GM21576 (cell line): ENCODE measurements around the gene KRTAP22-2.

Source experiments
- ATAC-seq: cut with Tn5 transposase; IDR thresholded peaks from one replicate; pipeline ENCODE4 v1.9.1; 2021; ENCODE audit warnings: mild to moderate bottlenecking, moderate library complexity; ENCODE audit not compliant: unreplicated experiment

KRTAP22-2 gene

DNA sequence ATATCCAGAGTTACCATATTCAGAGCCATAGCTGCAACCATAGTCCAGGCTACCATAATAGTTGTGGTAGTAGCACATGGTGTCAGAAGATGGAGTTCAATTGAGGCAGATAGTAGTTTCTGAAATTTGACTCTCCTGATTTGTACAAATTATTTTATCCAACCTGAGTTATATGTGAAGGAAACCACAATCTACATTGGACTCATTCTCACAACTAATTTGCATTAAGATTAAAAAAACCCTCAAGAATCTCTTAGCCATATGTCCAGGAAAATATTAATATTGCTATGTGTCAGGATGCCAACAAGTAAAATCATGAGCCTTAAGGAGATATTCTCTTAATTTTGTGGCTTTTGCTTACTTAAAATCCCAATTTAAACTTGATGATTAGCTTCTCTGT, at the start of gene KRTAP22-2:
Gene KRTAP22-2 (minus strand): TSS at position 101 of the 400 bp plus-strand sequence.
- ATAC-seq: no peak

DNA sequence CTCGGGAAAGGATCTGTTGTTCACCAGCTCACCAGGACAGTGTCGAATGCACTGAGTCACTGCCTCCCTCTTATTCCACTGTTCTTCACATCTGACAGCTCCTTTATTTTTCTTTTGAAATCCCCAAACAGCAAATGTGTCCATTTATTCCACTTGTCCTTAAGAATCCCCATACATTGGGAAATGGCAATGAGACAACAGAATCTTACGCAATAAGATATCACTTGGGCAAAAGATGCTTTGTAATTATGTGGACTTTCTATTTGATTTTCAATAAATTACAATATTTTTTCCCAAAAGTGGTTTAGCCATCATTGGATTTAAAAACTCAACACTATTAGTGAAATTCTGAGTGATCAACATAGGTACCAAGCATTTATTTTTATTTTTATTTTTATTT, 48.5 kb upstream of the KRTAP22-2 start:
- no peak for ATAC-seq

DNA sequence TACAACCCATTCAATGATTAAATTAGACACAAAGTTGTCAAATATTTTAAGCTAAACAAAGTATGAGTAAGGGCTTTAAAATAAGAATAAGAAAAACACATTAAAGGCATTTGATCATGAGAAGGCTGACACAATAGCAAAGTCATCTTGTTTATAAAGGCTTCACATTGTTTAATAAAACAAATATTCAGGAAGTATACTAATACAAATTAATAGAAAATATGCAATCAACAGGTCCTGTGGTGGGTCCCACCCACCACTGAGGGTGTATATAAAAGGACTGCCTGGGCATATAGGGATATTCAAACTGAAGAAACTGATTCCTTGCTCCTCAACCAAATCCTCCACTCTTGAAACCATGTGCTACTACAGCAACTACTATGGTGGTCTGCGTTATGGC, 44.7 kb upstream of the KRTAP22-2 start, which contains the start of gene KRTAP20-2:
Gene KRTAP20-2 (plus strand): TSS at position 301 of the 400 bp plus-strand sequence. CDS start 58 bp downstream, at position 359.
- no peak for ATAC-seq

DNA sequence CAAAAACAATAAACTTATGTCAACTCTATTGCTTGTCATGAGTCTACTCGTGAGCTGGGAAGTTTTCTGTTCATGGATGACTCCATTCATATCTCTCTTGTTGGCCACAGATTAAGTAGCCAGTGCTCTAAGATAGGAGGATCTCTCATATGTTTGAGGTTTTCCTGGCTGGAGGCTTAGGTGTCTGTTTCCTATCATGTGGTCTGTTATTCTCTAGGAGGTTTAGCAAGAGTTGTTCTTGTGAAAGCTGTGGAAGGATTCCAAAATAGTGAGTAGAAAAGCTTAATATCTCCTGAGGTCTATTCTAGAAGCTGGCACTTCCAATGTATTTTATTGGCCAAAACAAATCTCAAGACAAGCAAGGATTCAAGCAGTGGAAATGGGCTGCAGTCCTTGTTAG, 39.0 kb upstream of the KRTAP22-2 start:
- ATAC-seq: no peak

DNA sequence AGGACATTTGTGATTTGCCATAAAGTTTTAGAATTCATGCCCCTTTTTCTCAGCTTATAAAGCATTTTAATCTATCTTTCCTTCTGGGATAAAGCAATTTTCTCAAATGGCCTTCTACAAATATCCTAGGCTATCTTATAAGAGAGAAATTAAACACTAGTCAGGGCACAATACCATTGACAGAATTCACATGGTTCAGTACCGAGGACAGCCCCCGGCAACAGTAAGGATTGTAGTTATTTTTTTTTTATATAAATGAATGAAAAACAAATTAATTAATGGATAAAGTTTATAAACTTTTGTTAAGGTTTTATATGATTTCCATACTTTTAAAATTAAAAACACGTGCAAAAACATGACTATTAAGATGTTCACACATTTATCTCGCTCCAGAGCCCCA, 37.9 kb upstream of the KRTAP22-2 start:
- no peak for ATAC-seq

DNA sequence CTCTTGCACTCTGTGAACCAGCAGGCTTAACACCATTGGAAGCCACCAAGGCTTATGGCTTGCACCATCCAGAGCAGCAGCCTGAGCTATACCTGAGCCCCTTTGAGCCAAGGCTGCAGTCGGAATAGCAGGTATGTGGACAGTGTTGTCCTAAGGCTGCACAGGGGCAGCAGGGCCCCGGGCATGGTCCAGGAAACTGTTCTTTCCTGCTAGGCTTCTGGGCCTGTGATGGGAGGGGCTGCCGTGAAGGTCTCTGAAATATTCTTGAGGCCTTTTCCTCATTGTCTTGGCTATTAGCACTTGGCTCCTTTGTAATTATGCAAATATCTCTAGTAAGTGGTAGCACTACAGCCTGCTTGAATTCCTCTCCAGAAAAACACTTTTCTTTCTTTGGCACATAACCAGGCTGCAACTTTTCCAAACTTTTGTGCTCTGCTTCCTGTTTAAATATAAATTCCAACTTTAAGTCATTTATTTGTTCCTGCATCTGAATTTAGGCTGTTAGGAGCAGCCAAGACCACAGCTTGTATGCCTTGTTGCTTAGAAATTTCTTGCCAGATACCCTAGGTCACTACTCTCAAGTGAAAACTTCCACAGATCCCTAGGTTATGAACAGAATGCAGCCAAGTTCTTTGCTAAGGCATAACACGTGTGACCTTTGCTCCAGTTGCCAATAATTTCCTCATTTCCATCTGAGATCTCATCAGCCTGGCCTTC, 35.4 kb upstream of the KRTAP22-2 start:
- ATAC-seq: no peak

DNA sequence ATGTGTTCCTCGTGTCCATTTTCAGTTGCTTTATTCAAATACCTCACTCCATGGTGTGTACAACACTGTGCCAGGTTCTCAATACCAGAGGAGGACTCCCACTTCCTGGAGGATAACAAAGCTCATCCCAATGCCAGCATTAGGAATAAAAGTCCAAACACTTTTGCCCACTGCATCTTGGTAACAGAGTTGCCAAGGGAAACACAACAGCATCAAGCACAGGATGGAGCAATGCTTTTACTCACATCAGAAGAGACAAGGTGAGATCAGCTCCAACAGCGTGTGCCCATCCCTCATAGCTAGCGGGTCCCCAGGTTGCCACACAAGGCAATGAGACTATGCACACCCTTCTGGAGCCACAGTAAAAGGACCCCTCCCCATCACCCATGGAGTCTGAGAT, 33.2 kb upstream of the KRTAP22-2 start:
- ATAC-seq: no peak

DNA sequence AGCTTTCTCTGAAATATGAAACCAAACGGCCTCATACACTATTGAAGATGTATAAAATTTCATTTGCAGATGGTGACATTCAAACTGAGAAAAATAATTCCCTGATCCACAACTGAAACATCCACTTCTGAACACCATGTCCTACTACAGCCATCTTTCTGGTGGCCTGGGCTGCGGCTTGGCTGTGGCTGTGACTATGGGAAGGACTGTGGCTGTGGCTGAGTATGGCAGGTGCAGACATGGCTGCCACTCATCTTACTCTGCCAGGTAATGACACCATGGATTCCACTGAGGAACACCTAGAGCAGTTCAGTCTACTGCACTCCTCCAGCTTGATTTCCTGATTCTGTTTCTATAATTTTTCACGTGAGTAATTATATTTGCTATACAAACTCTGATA, 30.3 kb upstream of the KRTAP22-2 start, which contains the start of gene KRTAP20-4:
Gene KRTAP20-4 (plus strand): TSS at position 106 of the 400 bp plus-strand sequence.
- ATAC-seq: no peak

DNA sequence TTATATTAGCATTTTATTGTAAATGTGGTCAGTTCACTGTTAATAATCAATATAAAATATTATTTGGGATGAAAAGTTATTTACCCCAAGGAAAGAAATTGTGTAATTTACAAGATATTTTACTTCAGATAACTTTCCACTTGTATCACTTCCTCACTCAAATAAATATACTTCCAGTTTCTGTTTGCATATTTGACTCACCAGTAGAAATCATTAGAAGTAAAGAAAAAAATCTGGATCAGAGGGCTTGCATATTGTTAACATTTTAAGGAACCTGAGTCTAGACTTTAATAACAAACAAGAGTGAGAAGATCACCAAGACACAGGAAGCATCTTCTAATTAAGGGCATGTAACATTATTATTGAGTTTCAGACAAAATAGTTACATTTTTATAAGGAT, 29.9 kb upstream of the KRTAP22-2 start:
- no peak for ATAC-seq

DNA sequence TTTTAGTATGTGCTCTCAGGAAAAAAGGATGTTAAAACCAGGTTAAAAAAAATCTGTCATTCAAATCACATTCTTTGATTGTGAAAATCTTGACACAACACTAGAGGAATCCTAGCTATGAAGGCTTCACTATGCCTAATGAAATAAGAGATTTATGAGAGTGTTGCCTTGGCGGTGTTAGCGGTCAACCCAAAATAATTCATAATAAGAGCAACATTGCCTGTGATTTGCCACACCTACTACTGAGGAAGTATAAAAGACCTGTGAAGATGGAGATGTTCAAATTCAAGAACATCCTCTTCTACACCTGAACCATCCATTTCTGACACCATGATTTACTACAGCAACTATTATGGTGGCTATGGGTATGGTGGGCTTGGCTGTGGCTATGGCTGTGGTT, 25.9 kb upstream of the KRTAP22-2 start, which contains the start of gene KRTAP20-1:
Gene KRTAP20-1 (plus strand): TSS at position 301 of the 400 bp plus-strand sequence. CDS start 30 bp downstream, at position 331.
- ATAC-seq: no peak

DNA sequence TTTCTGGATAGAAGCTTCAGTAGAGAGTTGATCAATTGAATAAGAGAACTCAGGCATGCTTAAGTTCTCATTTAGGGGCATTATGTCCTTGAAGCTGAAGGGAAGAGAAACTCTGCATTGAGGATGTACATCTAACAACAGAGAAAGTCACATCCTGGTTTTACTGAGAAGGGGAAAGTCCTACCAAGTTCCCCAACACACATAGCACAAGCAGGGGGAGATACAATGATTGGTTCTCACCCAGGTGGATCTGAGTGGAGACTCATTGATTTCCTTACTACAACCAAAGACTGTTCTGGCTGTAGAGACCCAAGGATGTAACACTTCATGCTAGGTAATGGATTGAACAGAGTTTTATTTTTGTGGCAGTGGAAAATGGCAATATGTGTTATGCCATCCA, 25.0 kb upstream of the KRTAP22-2 start:
- ATAC-seq: no peak

DNA sequence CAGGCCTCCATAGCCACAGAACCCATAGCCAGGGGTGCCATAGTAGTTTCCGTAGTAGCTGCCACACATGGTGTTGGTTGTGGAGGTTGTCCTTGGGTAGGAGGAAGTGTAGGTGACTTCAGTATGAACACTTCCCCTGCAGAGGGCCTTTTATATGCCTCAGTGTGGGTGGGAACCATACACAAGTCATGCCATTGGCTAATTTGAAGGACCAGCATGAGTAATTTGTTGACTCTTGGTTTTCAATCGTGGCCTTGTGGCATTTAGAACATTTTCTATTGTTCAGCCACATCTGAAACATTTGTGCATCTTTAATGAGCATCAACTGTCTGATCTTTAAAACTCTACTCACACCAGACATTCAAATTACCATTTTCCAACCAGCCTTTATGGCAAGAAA, 23.6 kb upstream of the KRTAP22-2 start, which contains the start of gene KRTAP6-1:
Gene KRTAP6-1 (minus strand): TSS at position 95 of the 400 bp plus-strand sequence. CDS start 26 bp downstream, at position 69.
- ATAC-seq: no peak

DNA sequence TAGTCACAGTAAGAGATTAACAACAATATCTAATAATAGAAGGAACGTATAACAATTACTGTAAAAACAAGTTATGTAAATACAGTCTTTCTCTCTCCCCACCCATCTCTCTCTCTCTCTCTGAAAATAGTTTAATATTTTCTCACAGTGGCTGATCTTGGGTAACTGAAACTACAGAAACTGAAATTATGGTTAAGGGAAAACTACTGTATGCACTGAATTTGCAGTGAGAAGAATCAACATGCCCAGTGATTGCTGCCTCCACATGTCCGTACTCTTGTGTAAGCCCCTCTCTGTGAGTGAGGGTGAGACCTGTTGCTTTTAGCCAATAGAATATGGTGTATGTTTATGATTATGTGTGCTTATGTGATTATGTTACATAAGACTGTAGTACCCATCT, 21.9 kb upstream of the KRTAP22-2 start:
- ATAC-seq: no peak

DNA sequence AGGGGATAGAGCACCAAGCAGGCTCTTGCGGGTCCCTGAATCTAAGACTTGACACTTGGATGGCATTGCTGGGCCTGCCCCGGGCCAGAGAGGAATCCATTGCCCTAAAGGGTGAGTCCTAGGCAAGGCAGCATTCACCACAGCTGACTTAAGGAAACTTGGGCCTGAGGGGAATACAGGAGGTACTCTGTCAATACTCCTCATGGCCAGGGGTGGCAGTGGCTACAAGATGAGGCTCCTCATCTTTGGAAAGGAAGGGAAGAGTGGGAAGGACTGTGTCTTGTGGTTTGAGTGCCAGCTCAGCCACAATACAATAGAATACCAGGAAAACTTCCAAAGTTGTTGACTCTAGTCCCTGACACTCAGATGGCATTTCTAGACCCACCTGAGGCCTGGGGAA, 15.8 kb upstream of the KRTAP22-2 start:
- ATAC-seq: no peak

DNA sequence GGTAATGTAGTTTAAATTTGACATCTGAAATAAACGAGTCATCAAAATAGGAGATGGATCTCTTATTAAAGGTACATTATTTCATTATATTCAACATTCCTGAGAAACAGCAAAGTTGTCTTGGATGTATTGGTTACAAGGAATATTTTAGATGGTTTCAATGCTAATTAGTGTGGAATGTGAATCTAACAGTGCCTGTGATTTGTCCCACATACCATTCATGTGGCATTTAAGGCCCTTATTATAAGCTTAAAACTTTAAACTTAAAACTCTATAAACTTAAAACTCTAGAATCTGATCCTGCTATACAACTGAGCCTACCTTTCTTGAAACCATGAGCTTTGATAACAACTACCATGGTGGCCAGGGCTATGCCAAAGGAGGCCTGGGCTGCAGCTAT, 10.6 kb upstream of the KRTAP22-2 start, which contains the start of gene KRTAP22-1:
Gene KRTAP22-1 (plus strand): TSS at position 301 of the 400 bp plus-strand sequence.
- ATAC-seq: no peak

DNA sequence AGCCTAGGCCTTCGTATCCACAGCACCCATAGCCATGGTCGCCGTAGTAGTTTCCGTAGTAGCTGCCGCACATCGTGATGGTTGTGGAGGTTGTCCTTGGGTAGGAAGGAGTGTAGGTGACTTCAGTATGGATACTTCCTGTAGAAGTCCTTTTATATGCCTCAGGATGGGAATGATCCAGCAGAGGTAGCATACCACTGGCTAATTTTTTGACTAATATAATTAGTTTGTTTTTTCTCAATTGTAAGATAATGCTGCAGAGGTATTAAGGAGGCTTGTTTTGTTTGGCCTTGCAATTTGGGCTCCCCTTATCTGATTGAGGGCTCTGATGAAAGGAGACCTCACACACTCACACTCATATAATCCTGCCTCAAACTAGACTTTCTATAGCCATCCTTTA, 8.6 kb upstream of the KRTAP22-2 start, which contains the start of gene KRTAP6-2:
Gene KRTAP6-2 (minus strand): TSS at position 101 of the 400 bp plus-strand sequence. CDS start 28 bp downstream, at position 73.
- no peak for ATAC-seq

DNA sequence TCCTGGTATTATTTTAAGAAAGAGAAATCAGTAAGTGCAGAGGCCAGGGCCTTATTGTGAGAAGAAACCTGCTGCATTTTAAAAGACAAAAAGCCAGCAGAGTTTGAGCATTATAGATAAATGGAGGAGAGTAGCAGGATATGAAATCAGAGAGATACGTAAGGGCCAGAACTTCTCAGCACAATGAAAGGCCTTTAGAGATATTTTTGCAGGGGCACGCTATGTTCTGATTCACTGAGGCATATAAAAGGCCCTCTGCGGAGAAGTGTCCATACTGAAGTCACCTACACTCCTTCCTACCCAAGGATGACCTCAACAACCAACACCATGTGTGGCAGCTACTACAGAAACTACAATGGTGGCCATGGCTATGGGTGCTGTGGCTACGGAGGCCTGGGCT, 1.9 kb upstream of the KRTAP22-2 start, which contains the start of gene KRTAP6-3:
Gene KRTAP6-3 (plus strand): TSS at position 301 of the 400 bp plus-strand sequence. CDS start 6 bp downstream, at position 307.
- no peak for ATAC-seq

DNA sequence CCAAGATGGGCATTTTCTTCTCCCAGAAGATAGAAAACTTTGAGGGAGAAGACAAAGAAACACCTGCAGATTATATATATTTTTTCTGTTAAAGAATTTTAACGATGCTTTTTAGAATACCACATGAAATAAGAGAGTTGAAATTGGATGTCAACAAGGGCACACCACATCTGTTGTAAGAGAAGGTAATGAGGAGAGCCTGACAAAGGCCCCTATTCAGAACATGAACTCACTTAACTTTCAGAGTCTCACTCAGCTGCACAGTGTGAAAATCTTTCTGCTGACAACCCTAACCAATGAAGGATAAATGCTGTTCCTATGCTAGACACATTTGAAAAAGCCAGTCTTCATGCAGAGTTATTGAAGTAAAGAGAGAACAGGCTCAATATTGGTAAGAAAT, 7.3 kb downstream of the KRTAP22-2 start:
- ATAC-seq: no peak

DNA sequence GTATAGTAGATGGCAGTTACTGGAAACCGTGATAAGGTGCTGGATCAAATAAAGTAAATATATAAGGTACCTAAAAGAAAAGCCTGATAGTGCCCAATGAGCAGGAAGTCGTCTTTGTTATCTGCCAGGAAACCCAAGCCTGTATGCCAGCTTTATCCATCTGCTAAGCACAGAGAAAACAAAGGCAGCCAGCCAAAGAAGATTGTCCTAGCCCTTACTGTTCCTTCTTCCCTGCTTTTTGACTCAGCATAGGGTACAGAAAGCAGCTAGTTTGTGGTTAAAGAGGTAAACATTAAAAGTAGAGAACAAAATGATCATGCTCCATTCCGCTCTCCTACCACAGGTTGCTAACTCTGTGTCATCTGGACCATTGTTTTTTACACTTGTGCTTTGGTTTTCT, 10.1 kb downstream of the KRTAP22-2 start:
- ATAC-seq: no peak

DNA sequence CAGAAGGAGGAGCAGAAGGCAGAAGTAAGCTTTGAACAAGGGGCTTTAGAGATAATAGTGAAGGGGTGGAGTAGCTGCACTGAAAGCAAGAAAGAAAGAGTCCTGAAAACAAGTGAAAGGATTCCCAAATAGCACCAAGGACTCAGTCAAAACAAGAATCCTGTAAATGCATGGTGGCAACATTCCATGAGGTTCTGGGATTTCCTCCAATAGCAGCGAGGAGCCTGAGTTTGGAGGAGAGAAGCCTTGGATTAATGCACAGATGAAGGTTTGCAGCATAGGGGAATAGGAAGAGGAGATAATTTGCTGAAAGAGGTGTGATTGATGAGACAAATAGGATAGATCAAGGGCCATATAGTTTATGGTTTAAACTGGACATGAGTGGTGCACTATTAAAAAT, 10.9 kb downstream of the KRTAP22-2 start:
- no peak for ATAC-seq

DNA sequence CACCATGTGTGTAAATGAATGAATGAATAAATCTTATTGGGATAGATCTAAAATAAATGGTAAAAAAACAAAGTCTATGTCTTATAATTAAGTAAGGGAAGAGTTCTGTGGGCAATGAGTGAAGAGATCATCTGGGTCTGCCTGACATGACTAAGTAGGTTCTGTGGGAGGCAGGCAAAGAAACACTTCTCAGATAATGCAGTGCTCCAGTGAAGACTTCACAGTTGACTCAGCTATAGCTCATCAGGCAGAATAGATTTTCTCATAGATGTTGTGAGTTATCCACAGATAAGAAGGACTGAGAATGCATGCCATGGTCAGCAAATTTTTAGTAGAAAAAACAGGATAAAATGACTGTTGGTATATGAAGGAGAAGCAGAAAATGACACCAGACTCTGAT, 12.4 kb downstream of the KRTAP22-2 start:
- ATAC-seq: no peak

DNA sequence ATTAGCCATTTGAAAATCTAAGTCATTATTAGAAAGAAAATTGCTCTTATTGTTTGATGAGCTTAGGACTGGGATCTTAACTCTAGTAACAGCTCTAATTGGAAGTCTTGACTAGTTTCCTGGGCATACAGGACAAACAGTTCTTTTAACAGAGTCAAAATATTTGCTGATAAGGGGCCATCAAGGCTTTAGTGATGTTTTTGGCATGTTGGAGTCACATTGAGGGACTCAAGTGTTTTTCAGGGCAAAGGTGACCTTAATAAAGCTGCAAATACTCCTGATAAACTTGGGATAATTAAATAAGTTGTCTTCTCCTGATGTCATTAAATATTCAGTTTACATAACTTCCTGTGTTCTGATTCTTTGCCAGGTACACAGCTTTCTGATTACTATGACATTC, 22.6 kb downstream of the KRTAP22-2 start:
- no peak for ATAC-seq
